GM19193 (cell line): ENCODE results near the gene ACAA2.

Experiments used
- POLR2A ChIP-seq: IDR thresholded peaks from 4 replicates; pipeline ENCODE4 v1.6.1; 2011; ENCODE audit not compliant: insufficient read depth, insufficient read length; ENCODE audit errors: extremely low read depth

The ACAA2 gene

GRCh38 chr18:49802623-49803022, 10.7 kb downstream of the ACAA2 start:
- no peak for TF ChIP-seq POLR2A

- no peak for TF ChIP-seq POLR2A
Measured at GRCh38 chr18:49798001-49798400, 15.3 kb downstream of the ACAA2 start.

- no peak for TF ChIP-seq POLR2A
Measured at GRCh38 chr18:49795612-49796552, 17.5 kb downstream of the ACAA2 start.

- TF ChIP-seq POLR2A = no peak
Measured at GRCh38 chr18:49794743-49795142, 18.6 kb downstream of the ACAA2 start.

GRCh38 chr18:49788327-49788898, 24.9 kb downstream of the ACAA2 start:
- TF ChIP-seq POLR2A = no peak

GRCh38 chr18:49786019-49786720, 27.2 kb downstream of the ACAA2 start:
- TF ChIP-seq POLR2A = no peak

- TF ChIP-seq POLR2A = no peak
Measured at GRCh38 chr18:49784427-49785185, 28.7 kb downstream of the ACAA2 start.

GRCh38 chr18:49778826-49779465, 34.4 kb downstream of the ACAA2 start:
- TF ChIP-seq POLR2A = no peak

GRCh38 chr18:49769047-49769728, 44.1 kb downstream of the ACAA2 start:
- TF ChIP-seq POLR2A = no peak

- TF ChIP-seq POLR2A = no peak
Measured at GRCh38 chr18:49768051-49768391, 45.3 kb downstream of the ACAA2 start.

GRCh38 chr18:49767111-49768050, 46.0 kb downstream of the ACAA2 start:
- no peak for TF ChIP-seq POLR2A

- TF ChIP-seq POLR2A = no peak
Measured at GRCh38 chr18:49766646-49767045, 46.7 kb downstream of the ACAA2 start.

- TF ChIP-seq POLR2A = no peak
Measured at GRCh38 chr18:49764032-49764431, 49.3 kb downstream of the ACAA2 start.

- TF ChIP-seq POLR2A = no peak
Measured at GRCh38 chr18:49763590-49763989, 49.7 kb downstream of the ACAA2 start.
